ENCODE results near the gene HNRNPL.
"Not testable (repeated sequence)": the region's sequence is repeated elsewhere in the genome, so short reads cannot be mapped to it uniquely, and the experiment has no call there.

Gene HNRNPL

DNA sequence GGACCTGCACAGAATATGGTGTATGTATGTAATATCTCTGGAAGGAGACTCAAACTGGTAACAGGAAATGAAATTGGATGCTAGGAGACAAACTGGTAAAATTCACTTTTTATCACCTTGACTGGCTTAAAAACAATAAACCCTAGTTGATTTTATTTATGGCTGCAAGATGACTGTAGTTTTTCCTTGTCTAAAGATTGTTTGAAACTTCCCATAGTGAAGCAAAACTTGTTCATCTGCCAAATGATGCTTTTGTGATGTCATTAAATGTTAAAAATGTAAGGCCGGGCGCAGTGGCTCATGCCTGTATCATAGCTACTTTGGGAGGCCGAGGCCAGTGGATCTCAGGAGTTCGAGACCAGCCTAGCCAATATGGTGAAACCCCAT, 15.7 kb downstream of the HNRNPL start:
- DNase-seq (ENCODE audit: extremely low spot score, insufficient read length, low read depth) (no peak), FAIRE-seq (no peak)

DNA sequence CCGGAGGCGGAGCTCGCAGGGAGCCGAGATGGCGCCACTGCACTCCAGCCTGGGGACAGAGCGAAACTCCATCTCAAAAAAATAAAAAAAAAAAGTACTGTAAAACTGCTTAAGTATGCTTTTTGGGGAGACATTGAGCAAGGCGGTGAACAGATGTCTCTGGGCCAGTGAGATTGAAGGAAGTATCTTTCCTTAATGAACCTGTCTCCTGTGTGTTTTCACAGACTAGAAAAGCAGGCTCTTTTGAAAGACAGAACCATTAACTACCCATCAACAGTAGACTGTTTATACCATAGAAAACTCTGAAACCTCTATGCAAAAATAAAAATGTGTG, 16.7 kb downstream of the HNRNPL start:
- FAIRE-seq = no peak

DNA sequence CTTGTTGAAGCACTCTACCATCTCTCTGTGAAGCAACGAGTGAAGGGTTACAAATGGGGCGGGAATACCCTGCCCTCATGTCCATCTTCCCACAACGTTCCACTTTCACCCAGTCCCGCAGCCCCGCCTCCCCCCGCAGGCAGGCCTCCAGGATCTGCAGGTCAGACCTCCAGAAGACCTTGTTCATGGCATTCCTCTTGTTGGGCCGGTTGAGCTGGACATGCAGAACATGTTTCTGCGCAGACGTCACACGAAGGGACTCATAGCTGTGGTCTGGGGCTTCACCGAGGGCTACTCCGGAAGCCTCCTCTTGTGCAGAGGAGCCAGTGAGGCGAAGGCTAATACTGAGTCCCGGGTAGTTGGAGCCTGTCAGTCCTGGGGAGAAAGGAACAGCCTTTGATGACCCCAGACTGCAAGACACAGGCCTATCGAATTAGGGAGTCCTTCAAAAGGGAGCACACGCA, 18.6 kb downstream of the HNRNPL start:
- DNase-seq (ENCODE audit: extremely low spot score, insufficient read length, low read depth) (no peak), FAIRE-seq (no peak)

More for the DNA sequence above, 16.7 kb downstream of the HNRNPL start:
- no peak for DNase-seq (ENCODE audit: extremely low spot score, insufficient read length, low read depth)

GRCh38 chr19:38830039-38830733, 19.6 kb downstream of the HNRNPL start:
- DNase-seq (ENCODE audit: extremely low spot score, insufficient read length, low read depth) (no peak), FAIRE-seq (no peak)

DNA sequence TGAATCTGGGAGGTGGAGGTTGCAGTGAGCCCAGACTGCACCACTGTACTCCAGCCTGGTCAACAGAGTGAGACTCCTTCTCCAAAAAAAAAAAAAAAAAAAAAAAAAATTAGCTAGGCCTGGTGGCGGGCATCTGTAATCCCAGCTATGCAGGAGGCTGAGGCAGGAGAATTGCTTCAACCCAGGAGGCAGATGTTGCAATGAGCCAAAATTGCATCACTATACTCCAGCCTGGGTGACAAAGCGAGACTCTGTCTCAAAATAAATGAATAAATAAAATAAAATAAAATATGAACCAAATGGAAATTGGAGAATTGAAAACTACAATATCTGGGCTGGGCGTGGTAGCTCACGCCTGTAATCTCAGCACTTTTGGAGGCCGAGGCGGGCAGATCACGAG, 20.6 kb downstream of the HNRNPL start:
- not testable (repeated sequence) for FAIRE-seq; DNase-seq (ENCODE audit: extremely low spot score, insufficient read length, low read depth)

DNA sequence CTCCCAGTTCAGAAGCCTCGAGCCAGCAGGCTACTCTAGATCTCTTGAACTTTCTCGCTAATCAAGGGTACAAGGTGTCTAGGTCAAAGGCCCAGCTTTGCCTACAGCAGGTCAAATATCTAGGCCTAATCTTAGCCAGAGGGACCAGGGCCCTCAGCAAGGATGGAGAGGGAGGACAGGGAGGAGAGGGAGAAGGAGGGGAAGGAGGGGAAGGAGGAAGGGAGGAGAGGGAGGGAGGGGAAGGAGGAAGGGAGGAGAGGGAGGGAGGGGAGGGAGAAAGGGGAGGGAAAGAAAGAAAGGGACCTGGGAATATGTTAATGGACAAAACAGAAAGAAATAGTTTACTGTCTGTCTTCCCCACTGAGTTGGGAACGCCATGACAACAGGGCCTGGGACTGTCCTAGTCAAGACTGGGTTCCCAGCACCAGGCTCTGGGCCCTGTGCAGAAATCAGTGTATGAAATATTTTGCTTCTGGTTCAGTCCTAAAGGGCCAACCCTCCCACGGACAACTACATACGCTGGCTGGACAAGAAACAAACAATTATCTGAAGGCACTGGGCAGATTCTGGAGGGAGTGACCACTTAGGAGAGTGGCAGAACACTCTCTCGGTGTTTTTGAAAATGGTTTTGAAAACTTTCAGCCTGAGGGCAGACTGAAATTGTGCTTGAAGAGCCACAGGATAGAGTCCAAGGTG, 22.8 kb downstream of the HNRNPL start:
- no peak for DNase-seq (ENCODE audit: extremely low spot score, insufficient read length, low read depth)
- FAIRE-seq = no peak

- not testable (repeated sequence) for FAIRE-seq
These were observed 23.9 kb downstream of the HNRNPL start for GRCh38 chr19:38825936-38826335.

DNA sequence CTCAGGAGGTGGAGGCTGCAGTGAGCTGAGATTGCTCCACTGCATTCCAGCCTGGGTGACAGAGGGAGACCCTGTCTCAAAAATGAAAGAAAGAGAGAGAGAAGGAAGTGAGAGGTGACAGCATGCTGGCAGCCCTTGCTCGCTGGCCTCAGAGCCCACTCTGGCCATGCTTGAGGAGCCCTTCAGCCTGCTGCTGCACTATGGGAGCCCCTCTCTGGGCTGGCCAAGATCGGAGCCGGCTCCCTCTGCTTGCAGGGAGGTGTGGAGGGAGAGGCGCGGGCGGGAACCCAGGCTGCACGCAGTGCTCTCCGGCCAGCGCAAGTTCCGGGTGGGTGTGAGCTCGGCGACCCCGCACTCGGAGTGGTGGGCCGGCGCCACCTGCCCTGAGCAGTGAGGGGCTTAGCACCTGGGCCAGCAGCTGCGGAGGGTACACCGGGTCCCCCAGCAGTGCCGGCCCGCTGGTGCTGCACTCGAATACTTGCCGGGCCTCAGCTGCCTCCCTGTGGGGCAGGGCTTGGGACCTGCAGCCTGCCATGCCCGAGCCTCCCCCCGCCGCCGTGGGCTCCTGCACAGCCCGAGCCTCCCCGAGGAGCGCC, 28.5 kb downstream of the HNRNPL start:
- not testable (repeated sequence) for DNase-seq (ENCODE audit: extremely low spot score, insufficient read length, low read depth); FAIRE-seq

More at GRCh38 chr19:38825936-38826335, 23.9 kb downstream of the HNRNPL start:
- DNase-seq (ENCODE audit: extremely low spot score, insufficient read length, low read depth) = not testable (repeated sequence)

DNA sequence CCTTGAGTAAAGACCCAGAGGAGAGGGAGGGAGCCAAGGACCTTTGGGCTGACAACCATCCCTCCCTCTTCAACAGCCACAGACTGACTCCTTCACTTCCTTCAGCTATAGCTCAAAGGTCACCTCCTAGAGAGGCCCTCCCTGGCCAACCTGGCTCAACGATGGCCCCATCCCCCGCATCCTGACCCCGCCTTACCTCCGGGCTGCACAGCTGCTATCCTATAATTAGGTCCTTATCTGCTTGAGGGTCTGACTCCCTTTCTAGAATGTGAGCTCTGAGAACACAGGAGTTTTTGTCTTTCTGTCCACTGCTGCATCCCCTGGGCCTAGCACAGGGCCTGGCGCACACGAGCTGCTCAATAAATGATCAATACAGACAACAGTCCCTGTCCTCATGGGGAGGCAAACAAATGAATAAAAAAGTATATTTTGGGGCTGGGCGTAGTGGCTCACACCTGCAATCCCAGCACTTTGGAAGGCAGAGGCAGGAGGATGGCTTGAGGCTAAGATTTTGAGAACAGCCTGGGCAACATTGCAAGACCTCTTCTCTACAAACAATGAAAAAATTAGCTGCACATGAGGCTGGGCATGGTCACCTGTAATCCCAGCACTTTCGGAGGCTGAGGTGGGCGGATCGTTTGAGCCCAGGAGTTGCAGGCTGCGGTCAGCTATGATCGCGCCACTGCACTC, 30.4 kb downstream of the HNRNPL start:
- DNase-seq (ENCODE audit: extremely low spot score, insufficient read length, low read depth) (no peak), FAIRE-seq (no peak)

DNA sequence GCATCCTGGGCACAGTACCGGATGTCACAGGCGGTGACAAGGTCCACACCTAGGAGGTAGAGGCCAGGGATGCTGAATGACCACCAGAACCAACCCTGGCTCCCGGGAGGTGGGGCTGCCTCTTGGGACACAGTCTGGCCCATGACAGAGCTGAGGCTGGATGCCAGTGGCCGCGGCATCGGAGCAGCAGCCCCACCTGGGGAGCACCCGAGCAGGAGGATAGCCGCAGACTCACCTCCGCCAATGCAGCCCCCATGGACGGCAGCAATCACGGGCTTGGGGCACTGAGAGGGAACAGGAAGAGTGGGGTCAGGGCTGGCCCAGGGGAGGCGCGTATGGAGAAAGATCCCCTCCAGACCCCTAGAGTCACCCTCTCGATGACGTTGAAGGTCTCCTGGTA, 32.7 kb downstream of the HNRNPL start:
- no peak for FAIRE-seq
- no peak for DNase-seq (ENCODE audit: extremely low spot score, insufficient read length, low read depth)

GRCh38 chr19:38816131-38816750, 33.5 kb downstream of the HNRNPL start:
- no peak for DNase-seq (ENCODE audit: extremely low spot score, insufficient read length, low read depth)
- no peak for FAIRE-seq

- DNase-seq (ENCODE audit: extremely low spot score, insufficient read length, low read depth) (no peak), FAIRE-seq (no peak)
These were observed 34.5 kb downstream of the HNRNPL start for GRCh38 chr19:38815059-38816001.

GRCh38 chr19:38813932-38814331, 35.9 kb downstream of the HNRNPL start:
- FAIRE-seq; DNase-seq (ENCODE audit: extremely low spot score, insufficient read length, low read depth): not testable (repeated sequence)

DNA sequence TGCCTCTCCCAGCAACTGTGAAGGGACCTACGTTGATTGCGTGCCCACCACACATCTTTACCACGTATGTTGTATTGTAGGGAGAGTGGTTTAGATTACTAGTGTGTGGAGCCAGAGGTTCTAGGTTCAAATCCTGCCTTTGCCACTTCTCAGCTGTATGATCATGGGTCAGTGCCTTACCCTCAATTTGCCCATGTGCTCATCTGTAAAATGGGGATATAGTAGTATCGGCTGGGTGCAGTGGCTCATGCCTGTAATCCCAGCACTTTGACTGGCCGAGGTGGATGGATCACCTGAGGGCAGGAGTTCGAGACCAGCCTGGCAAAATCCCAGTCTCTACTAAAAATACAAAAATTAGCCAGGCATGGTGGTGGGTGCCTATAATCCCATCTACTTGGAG, 36.5 kb downstream of the HNRNPL start:
- no peak for DNase-seq (ENCODE audit: extremely low spot score, insufficient read length, low read depth)
- no peak for FAIRE-seq

GRCh38 chr19:38812841-38813320, 36.9 kb downstream of the HNRNPL start, which contains the start of gene LGALS4:
LGALS4 (minus strand) TSS chr19:38812945; CDS start chr19:38812886, 59 bp downstream.
- DNase-seq (ENCODE audit: extremely low spot score, insufficient read length, low read depth) (no peak), FAIRE-seq (no peak)

GRCh38 chr19:38812009-38812840, 37.6 kb downstream of the HNRNPL start:
- DNase-seq (ENCODE audit: extremely low spot score, insufficient read length, low read depth) = no peak
- FAIRE-seq = no peak

- FAIRE-seq = no peak
These were observed 40.1 kb downstream of the HNRNPL start for GRCh38 chr19:38809592-38810252.

More at GRCh38 chr19:38809592-38810252, 40.1 kb downstream of the HNRNPL start:
- no peak for DNase-seq (ENCODE audit: extremely low spot score, insufficient read length, low read depth)

Data from GM18507 (cell line).